Measurements from ENCODE around the gene ARFGAP2. TPM values are rescaled to one million over a fixed set of nuclear protein-coding genes. Genes with fewer than 3 reads are reported as not detected.
A peak's percentile ranks its signal among the peaks of the same experiment; 100 is the strongest.

The ARFGAP2 gene
- total RNA-seq, 1 donor from 2014 or later = 105 TPM

DNA sequence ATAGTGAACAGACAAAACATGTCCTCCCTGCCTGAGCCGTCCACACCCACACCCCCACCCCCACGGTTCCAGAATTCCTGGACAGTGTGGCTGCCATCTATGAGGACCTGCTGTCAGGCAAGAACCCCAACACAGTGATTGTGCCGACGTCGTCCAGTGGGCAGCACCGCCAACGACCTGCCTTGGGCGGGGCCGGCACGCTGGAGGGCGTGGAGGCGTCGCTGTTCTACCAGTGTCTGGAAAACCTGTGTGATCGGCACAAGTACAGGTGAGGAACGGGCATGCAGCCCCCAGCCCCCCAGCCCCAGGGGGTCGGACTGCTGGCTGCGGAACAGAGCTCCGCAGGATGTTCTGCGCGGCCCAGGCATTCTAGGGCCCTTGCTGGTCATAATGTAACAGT is 19.7 kb downstream of the ARFGAP2 start:
- no peak for DNase-seq (ENCODE audit: low spot score in 2 of 2, unreplicated experiment in 2 of 2)

DNA sequence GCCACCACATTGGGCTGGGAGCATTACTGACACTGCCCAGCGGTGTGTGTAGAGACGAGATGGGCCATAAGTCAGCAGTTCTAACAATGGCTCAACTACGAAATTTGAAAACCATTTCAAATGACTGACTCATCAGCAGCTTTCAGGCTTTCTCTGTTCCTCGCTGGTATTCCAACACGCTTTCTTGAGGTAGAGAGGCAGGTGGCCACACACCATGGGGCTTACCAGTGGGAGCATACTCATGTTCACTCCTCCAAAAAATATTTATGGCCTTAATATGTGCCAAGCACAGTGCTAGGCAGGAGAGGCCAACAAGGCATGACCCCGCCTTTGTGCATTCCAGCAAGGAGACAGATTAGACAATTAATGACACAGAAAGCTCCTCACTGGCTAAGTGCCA is 20.3 kb downstream of the ARFGAP2 start:
- Mint-ChIP-seq H3K4me3 (no peak overlapping the region), H3K9me3 (no peaks in the 10 kb centered on the region), H3K27me3 (ENCODE audit: low read depth) (no peaks in the 10 kb centered on the region), H3K36me3 (no peaks in the 10 kb centered on the region), H3K4me1 (peaks cover 10% of the 10 kb centered on the region), H3K27ac (no peak overlapping the region)
- TF ChIP-seq, protein P1, sequence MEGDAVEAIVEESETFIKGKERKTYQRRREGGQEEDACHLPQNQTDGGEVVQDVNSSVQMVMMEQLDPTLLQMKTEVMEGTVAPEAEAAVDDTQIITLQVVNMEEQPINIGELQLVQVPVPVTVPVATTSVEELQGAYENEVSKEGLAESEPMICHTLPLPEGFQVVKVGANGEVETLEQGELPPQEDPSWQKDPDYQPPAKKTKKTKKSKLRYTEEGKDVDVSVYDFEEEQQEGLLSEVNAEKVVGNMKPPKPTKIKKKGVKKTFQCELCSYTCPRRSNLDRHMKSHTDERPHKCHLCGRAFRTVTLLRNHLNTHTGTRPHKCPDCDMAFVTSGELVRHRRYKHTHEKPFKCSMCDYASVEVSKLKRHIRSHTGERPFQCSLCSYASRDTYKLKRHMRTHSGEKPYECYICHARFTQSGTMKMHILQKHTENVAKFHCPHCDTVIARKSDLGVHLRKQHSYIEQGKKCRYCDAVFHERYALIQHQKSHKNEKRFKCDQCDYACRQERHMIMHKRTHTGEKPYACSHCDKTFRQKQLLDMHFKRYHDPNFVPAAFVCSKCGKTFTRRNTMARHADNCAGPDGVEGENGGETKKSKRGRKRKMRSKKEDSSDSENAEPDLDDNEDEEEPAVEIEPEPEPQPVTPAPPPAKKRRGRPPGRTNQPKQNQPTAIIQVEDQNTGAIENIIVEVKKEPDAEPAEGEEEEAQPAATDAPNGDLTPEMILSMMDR (IDR thresholded peaks at IDR 0.05; ENCODE audit: unreplicated experiment) = no peak
- DNase-seq (ENCODE audit: low spot score in 2 of 2, unreplicated experiment in 2 of 2) = no peak

More for the DNA sequence above, 19.7 kb downstream of the ARFGAP2 start:
- H3K36me3 Mint-ChIP-seq = no peaks in the 10 kb centered on the region
- H3K27me3 Mint-ChIP-seq (ENCODE audit: low read depth) = no peaks in the 10 kb centered on the region
- H3K27ac Mint-ChIP-seq = no peak overlapping the region
- H3K4me1 Mint-ChIP-seq = peaks cover 10% of the 10 kb centered on the region
- TF ChIP-seq, protein P1 (IDR thresholded peaks at IDR 0.05; ENCODE audit: unreplicated experiment) = no peak
- no peaks in the 10 kb centered on the region for H3K9me3 Mint-ChIP-seq
- no peak overlapping the region for H3K4me3 Mint-ChIP-seq

- DNase-seq (ENCODE audit: low spot score in 2 of 2, unreplicated experiment in 2 of 2) = no peak
- peaks cover 10% of the 10 kb centered on the region for H3K4me1 Mint-ChIP-seq
- TF ChIP-seq, protein P1 (IDR thresholded peaks at IDR 0.05; ENCODE audit: unreplicated experiment) = no peak
- H3K9me3 Mint-ChIP-seq = no peaks in the 10 kb centered on the region
- no peaks in the 10 kb centered on the region for H3K36me3 Mint-ChIP-seq
- H3K27me3 Mint-ChIP-seq (ENCODE audit: low read depth) = no peaks in the 10 kb centered on the region
- no peak overlapping the region for H3K27ac Mint-ChIP-seq
- H3K4me3 Mint-ChIP-seq = no peak overlapping the region
Observed at GRCh38 chr11:47155879-47156278, 20.8 kb downstream of the ARFGAP2 start.

GRCh38 chr11:47154616-47155570 is 21.8 kb downstream of the ARFGAP2 start:
- H3K9me3 Mint-ChIP-seq = no peaks in the 10 kb centered on the region
- no peak for DNase-seq (ENCODE audit: low spot score in 2 of 2, unreplicated experiment in 2 of 2)
- no peak overlapping the region for H3K4me3 Mint-ChIP-seq
- TF ChIP-seq, protein P1 (IDR thresholded peaks at IDR 0.05; ENCODE audit: unreplicated experiment) = no peak
- peaks cover 10% of the 10 kb centered on the region for H3K4me1 Mint-ChIP-seq
- no peaks in the 10 kb centered on the region for H3K36me3 Mint-ChIP-seq
- H3K27me3 Mint-ChIP-seq (ENCODE audit: low read depth) = no peaks in the 10 kb centered on the region
- H3K27ac Mint-ChIP-seq = no peak overlapping the region

DNA sequence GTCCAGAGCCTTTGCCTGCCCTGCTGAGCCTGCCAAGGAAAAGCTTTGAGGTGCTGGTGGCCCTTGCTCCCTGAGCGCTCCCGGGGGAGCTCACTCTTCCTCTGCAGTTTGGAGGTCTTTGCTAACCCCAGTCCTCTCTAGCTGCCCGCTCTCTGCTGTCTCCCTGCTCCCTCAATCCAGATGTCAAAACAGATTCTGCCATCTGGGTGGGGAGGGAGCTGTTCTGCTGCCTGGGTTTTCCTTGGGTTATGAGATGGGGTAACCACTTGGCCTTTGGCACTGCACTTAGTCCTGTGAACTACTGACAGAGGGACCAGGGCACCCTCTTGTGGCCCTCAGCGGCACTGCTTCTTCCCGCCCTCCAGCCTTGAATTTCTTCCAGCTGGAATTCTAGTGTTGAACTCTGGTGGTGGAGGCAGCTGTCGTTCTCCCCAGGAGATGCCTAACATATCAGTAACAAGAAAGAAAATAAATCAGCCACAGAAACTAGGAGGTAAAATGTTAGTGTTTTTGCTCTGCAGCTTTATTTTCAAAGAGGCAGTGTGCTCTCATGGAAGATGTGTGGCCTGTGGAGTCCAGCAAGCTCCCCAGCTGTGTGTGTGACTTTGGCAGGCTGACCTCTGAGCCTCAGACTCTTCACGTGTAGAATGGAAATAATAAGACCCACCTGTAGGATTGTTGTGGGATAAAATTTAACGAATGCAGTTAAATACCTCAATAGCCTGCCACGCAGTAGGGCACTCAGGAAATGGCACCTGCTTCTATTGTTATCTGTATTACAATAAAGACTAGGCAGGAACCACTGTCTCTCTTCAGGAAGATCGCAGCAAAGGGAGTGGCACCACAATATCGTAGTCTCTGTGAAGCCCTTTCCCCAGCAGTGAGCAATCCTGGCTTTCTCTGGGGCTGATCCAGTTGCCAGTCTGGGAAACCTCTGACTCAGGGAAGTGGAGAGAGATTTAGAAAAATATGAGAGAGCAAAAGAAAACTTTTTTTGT is 23.4 kb downstream of the ARFGAP2 start:
- Mint-ChIP-seq H3K27ac (no peak overlapping the region), H3K4me3 (no peak overlapping the region), H3K36me3 (no peaks in the 10 kb centered on the region), H3K9me3 (no peaks in the 10 kb centered on the region), H3K27me3 (ENCODE audit: low read depth) (no peaks in the 10 kb centered on the region), H3K4me1 (peaks cover 10% of the 10 kb centered on the region)
- TF ChIP-seq, protein P1 (IDR thresholded peaks at IDR 0.05; ENCODE audit: unreplicated experiment) = peak; percentile 80
- peak in 1 of 2 experiments; percentile 79 for DNase-seq (ENCODE audit: low spot score in 2 of 2, unreplicated experiment in 2 of 2)
